Right atrium auricular region (tissue), 2 donors: ENCODE measurements around the gene ALDH18A1. TPM values are rescaled to one million over a fixed set of nuclear protein-coding genes. Genes with fewer than 3 reads are reported as not detected.
"Not testable (repeated sequence)": the region's sequence is repeated elsewhere in the genome, so short reads cannot be mapped to it uniquely, and the experiment has no call there.

Source experiments
- DNase-seq: peaks from one replicate; pipeline ENCODE4 v3.0.0-alpha.2; 2019; ENCODE audit warnings: low spot score
- H3K27ac ChIP-seq, 2 donors: fragments of 200-600 bp; sonication (generic); 1 replicate in 1 of 2; 2 replicates in 1 of 2; pipeline ENCODE4 v1.5.1; 2016 to 2019
- H3K27me3 ChIP-seq, 2 donors: fragments of 200-600 bp; sonication (generic); one replicate each; pipeline versions ENCODE4 v1.5.1 to v1.6.0; 2017 to 2019
- H3K36me3 ChIP-seq: fragments of 200-600 bp; sonication (generic); one replicate; pipeline ENCODE4 v1.5.1; 2016
- H3K4me1 ChIP-seq, 2 donors: fragments of 200-600 bp; sonication (generic); one replicate each; pipeline versions ENCODE4 v1.5.1 to v1.6.0; 2017 to 2019
- H3K4me3 ChIP-seq, 2 donors: fragments of 200-600 bp; sonication (generic); 1 replicate in 1 of 2; 2 replicates in 1 of 2; pipeline ENCODE4 v1.5.1; 2017 to 2019; ENCODE audit warnings: mild to moderate bottlenecking in 1 of 2, moderate library complexity in 1 of 2
- H3K9me3 ChIP-seq, 2 donors: fragments of 200-600 bp; sonication (generic); one replicate each; pipeline ENCODE4 v1.5.1; 2019
- total RNA-seq, 2 donors: library from RNA; depleted of rRNA; stranded (reverse); fragments of >200 nt; gene quantifications; one replicate each; pipeline ENCODE4 v1.1.0, GENCODE V29; 2016
- TF ChIP-seq, protein P1 (sequence below), 2 donors: fragments of 200-600 bp; sonication (generic); IDR thresholded peaks; one replicate each; pipeline ENCODE4 v1.5.1; 2019; ENCODE audit warnings: antibody characterized with exemption in 2 of 2

The ALDH18A1 gene
- total RNA-seq, 2 donors from 2014 or later = 13.7 to 17.6 TPM

GRCh38 chr10:95635319-95635733, 21.2 kb downstream of the ALDH18A1 start:
- H3K27me3 ChIP-seq = no peaks in the 10 kb centered on the region
- peaks cover 79% of the 10 kb centered on the region for H3K36me3 ChIP-seq
- H3K4me1 ChIP-seq = no peaks in the 10 kb centered on the region
- H3K9me3 ChIP-seq = no peaks in the 10 kb centered on the region
- H3K4me3 ChIP-seq = no peak overlapping the region
- no peak overlapping the region for H3K27ac ChIP-seq
- DNase-seq = no peak
- TF ChIP-seq, protein P1, sequence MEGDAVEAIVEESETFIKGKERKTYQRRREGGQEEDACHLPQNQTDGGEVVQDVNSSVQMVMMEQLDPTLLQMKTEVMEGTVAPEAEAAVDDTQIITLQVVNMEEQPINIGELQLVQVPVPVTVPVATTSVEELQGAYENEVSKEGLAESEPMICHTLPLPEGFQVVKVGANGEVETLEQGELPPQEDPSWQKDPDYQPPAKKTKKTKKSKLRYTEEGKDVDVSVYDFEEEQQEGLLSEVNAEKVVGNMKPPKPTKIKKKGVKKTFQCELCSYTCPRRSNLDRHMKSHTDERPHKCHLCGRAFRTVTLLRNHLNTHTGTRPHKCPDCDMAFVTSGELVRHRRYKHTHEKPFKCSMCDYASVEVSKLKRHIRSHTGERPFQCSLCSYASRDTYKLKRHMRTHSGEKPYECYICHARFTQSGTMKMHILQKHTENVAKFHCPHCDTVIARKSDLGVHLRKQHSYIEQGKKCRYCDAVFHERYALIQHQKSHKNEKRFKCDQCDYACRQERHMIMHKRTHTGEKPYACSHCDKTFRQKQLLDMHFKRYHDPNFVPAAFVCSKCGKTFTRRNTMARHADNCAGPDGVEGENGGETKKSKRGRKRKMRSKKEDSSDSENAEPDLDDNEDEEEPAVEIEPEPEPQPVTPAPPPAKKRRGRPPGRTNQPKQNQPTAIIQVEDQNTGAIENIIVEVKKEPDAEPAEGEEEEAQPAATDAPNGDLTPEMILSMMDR (IDR thresholded peaks at IDR 0.05) = no peak

DNA sequence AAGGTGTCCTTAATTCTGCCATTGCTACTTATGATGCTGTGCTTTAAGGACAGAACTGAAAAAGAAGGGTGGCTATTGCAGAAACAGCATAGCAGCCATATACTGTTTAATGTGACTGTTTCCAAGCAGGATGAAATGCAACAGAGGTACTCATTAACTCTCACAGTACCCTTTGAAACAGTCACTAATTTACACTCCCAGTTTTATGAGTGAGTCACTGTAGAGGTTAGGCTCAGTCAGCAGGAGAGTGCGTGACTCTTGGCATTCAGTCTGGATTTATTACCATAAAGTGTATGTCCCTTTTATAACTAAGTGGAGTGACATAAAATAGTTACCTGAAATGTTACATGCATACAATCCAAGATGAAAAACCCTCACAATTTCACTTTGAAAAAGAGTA, 27.7 kb downstream of the ALDH18A1 start:
- Histone ChIP-seq H3K4me3 (no peak overlapping the region), H3K36me3 (peaks cover 83% of the 10 kb centered on the region), H3K27ac (no peak overlapping the region), H3K4me1 (no peaks in the 10 kb centered on the region), H3K27me3 (no peaks in the 10 kb centered on the region), H3K9me3 (no peaks in the 10 kb centered on the region)
- TF ChIP-seq, protein P1 (IDR thresholded peaks at IDR 0.05) = no peak
- no peak for DNase-seq

DNA sequence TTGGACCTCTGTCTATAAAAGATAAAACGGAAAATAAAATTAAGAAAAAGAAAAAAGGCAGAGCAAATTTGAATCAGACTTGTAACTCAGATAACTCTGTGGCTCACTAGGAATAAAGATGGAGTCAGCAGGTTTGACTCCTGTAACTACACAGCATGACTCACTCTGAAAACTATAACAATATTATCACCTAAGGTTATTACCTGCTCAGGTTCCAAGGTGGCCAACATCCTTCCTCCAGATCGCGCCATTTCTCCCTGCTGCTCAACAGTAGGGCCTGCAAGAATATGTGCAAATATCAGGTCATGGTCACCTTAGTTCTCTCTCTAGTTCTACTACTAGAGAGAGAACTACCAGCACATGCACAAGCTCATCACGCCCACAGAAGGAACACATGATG, 30.0 kb downstream of the ALDH18A1 start:
- peaks cover 62% of the 10 kb centered on the region for H3K36me3 ChIP-seq
- H3K4me3 ChIP-seq = no peak overlapping the region
- no peaks in the 10 kb centered on the region for H3K27me3 ChIP-seq
- H3K9me3 ChIP-seq = no peaks in the 10 kb centered on the region
- H3K27ac ChIP-seq = no peak overlapping the region
- no peak for DNase-seq
- TF ChIP-seq, protein P1 (IDR thresholded peaks at IDR 0.05) = no peak
- no peaks in the 10 kb centered on the region for H3K4me1 ChIP-seq

DNA sequence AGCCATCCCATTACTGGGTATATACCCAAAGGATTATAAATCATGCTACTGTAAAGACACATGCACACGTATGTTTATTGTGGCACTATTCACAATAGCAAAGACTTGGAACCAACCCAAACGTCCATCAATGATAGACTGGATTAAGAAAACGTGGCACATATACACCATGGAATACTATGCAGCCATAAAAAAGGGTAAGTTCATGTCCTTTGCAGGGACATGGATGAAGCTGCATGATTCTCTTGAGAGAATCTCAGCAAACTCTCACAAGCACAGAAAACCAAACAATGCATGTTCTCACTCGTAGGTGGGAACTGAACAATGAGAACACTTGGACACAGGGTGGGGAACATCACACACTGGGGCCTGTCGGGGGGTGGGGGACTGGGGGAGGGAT, 36.1 kb downstream of the ALDH18A1 start:
- H3K9me3 ChIP-seq, H3K27ac ChIP-seq, H3K4me1 ChIP-seq, H3K4me3 ChIP-seq, H3K27me3 ChIP-seq, DNase-seq: not testable (repeated sequence)
- peaks cover 42% of the 10 kb centered on the region for H3K36me3 ChIP-seq

DNA sequence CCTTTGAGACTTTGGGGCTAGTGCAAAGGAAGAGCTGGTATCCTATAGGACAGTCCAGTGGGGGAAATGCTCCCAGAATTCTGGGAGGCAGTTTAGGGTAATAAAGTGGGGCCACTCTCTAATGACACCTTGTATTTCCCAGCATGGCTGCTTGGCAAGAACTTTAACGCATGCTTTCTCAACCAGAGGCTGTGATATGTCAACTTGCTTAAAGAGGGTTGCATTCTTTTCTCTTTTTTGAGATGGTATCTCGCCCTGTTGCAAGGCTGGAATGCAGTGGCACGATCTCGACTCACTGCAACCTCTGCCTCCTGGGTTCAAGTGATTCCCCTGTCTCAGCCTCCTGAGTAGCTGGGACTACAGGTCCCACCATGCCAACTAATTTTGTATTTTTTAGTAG, 38.4 kb downstream of the ALDH18A1 start:
- no peaks in the 10 kb centered on the region for H3K9me3 ChIP-seq
- H3K27me3 ChIP-seq = no peaks in the 10 kb centered on the region
- DNase-seq = no peak
- no peaks in the 10 kb centered on the region for H3K4me1 ChIP-seq
- no peak overlapping the region for H3K4me3 ChIP-seq
- TF ChIP-seq, protein P1 (IDR thresholded peaks at IDR 0.05) = no peak
- peaks cover 50% of the 10 kb centered on the region for H3K36me3 ChIP-seq
- no peak overlapping the region for H3K27ac ChIP-seq

GRCh38 chr10:95616446-95616845, 40.1 kb downstream of the ALDH18A1 start:
- no peak overlapping the region for H3K4me3 ChIP-seq
- no peak for DNase-seq
- no peaks in the 10 kb centered on the region for H3K4me1 ChIP-seq
- TF ChIP-seq, protein P1 (IDR thresholded peaks at IDR 0.05) = no peak
- peaks cover 63% of the 10 kb centered on the region for H3K36me3 ChIP-seq
- H3K27ac ChIP-seq = no peak overlapping the region
- H3K9me3 ChIP-seq = no peaks in the 10 kb centered on the region
- H3K27me3 ChIP-seq = no peaks in the 10 kb centered on the region
